GM21737 (cell line): ENCODE results near the gene ITM2C.

Source experiments
- ATAC-seq: cut with Tn5 transposase; IDR thresholded peaks from one replicate; pipeline ENCODE4 v1.9.1; 2021; ENCODE audit warnings: mild to moderate bottlenecking, moderate library complexity; ENCODE audit not compliant: unreplicated experiment

ITM2C gene

GRCh38 chr2:230905448-230906421, 41.0 kb downstream of the ITM2C start:
- ATAC-seq: no peak

- no peak for ATAC-seq
Measured at GRCh38 chr2:230906471-230907230, 41.9 kb downstream of the ITM2C start.

GRCh38 chr2:230907361-230908091, 42.8 kb downstream of the ITM2C start:
- ATAC-seq: no peak

- ATAC-seq: no peak
Measured at GRCh38 chr2:230908092-230908594, 43.4 kb downstream of the ITM2C start.

GRCh38 chr2:230908595-230909191, 44.0 kb downstream of the ITM2C start:
- no peak for ATAC-seq

GRCh38 chr2:230909841-230910545, 45.3 kb downstream of the ITM2C start:
- no peak for ATAC-seq

- ATAC-seq: no peak
Measured at GRCh38 chr2:230910546-230911177, 45.9 kb downstream of the ITM2C start.

GRCh38 chr2:230912046-230912445, 47.3 kb downstream of the ITM2C start:
- ATAC-seq: no peak

- ATAC-seq: no peak
Measured at GRCh38 chr2:230912724-230913123, 48.0 kb downstream of the ITM2C start.

GRCh38 chr2:230913406-230914143, 48.8 kb downstream of the ITM2C start:
- no peak for ATAC-seq

GRCh38 chr2:230914886-230915285, 50.1 kb downstream of the ITM2C start:
- no peak for ATAC-seq

- no peak for ATAC-seq
Measured at GRCh38 chr2:230915319-230915718, 50.6 kb downstream of the ITM2C start.

GRCh38 chr2:230916218-230916617, 51.5 kb downstream of the ITM2C start:
- ATAC-seq: no peak

- no peak for ATAC-seq
Measured at GRCh38 chr2:230919240-230919639, 54.5 kb downstream of the ITM2C start.

GRCh38 chr2:230919681-230920080, 54.9 kb downstream of the ITM2C start:
- ATAC-seq: no peak

GRCh38 chr2:230920167-230920566, 55.4 kb downstream of the ITM2C start:
- no peak for ATAC-seq

- no peak for ATAC-seq
Measured at GRCh38 chr2:230921806-230922595, 57.3 kb downstream of the ITM2C start.
